ENCODE results near the gene CGB5. TPM values are rescaled to one million over a fixed set of nuclear protein-coding genes. Genes with fewer than 3 reads are reported as not detected.

CGB5 gene
- total and polyA plus RNA-seq, 9 of the 15 experiments (the other 6 are each of a cell fraction or from before 2014, with no cell fraction given) = not detected

GRCh38 chr19:49074869-49075268 lies 31.2 kb downstream of the CGB5 start (continued):
- peak; percentile 59 to 74 (median 62) for TF ChIP-seq CTCF (IDR thresholded peaks at IDR 0.05 in 2 of 3, conservative IDR thresholded peaks at IDR 0.05 in 1 of 3; ENCODE audit: insufficient read depth in 2 of 3, low read depth in 1 of 3, low read length in 3 of 3)

- Histone ChIP-seq H2AFZ (ENCODE audit: low read depth, low read length) (no peak overlapping the region), H3K9ac (ENCODE audit: insufficient read depth in 1 of 2, low read depth in 2 of 2, low read length in 2 of 2) (no peak overlapping the region), H3K4me3 (no peak overlapping the region), H3K9me1 (ENCODE audit: control insufficient read depth, insufficient read depth, low read length) (no peaks in the 10 kb centered on the region), H3K36me3 (ENCODE audit: control insufficient read depth, insufficient read depth, low read length) (no peaks in the 10 kb centered on the region), H3K27me3 (ENCODE audit: control insufficient read depth in 2 of 2, insufficient read depth in 2 of 2, low read length in 2 of 2) (no peaks in the 10 kb centered on the region), H3K4me2 (ENCODE audit: insufficient read depth, low read length) (no peak overlapping the region), H4K20me1 (replicated peaks; ENCODE audit: control insufficient read depth, insufficient read depth, low read length) (no peaks in the 10 kb centered on the region; the same call in 1 of the 2 replicates), H3K9me3 (replicated peaks; ENCODE audit: control insufficient read depth, insufficient read depth, low read depth, low read length) (no peaks in the 10 kb centered on the region), H3K27ac (ENCODE audit: extremely low read depth, low read depth, low read length) (no peak overlapping the region), H3K4me1 (replicated peaks in 1 of 2; ENCODE audit: control insufficient read depth in 2 of 2, insufficient read depth in 2 of 2, low read length in 2 of 2) (peaks cover 5 to 19% of the 10 kb centered on the region in 2 experiments; a peak in 4 of 5 replicates), H3K79me2 (ENCODE audit: control insufficient read depth, insufficient read depth, low read length) (peaks cover 6% of the 10 kb centered on the region)
- WGBS (ENCODE audit: insufficient coverage, low coverage, missing lambda C conversion rate) = 65% methylated on average over 4 of the region's 4 CpGs
- ChIA-PET CTCF (ENCODE audit: low intra/inter-chr PET ratio) (no interaction called here), POLR2A (no interaction called here)
- ATAC-seq (no peak), FAIRE-seq (no peak), DNase-seq (ENCODE audit: extremely low read depth in 1 of 4, low spot score in 3 of 4) (no peak)
- no peak for TF ChIP-seq TCF7L2 (IDR thresholded peaks at IDR 0.05; ENCODE audit: low read depth, low read length)
- TF ChIP-seq CEBPB (tag; IDR thresholded peaks at IDR 0.05) = 0 out of 2 replicates have a peak, but pooled peaks have one; percentile 6
- TF ChIP-seq SETDB1 (IDR thresholded peaks at IDR 0.05; ENCODE audit: low read length) = no peak
- TF ChIP-seq GATAD2B (IDR thresholded peaks at IDR 0.05; ENCODE audit: borderline replicate concordance) = no peak
- TF ChIP-seq SMAD3 (CRISPR knock-in tag; conservative IDR thresholded peaks at IDR 0.05) = no peak
- no peak for TF ChIP-seq HLTF (IDR thresholded peaks at IDR 0.05)
- no peak for TF ChIP-seq UBTF (IDR thresholded peaks at IDR 0.05; ENCODE audit: borderline replicate concordance in 1 of 2, low read depth in 2 of 2, low read length in 2 of 2)
- intact Hi-C loops (cut with micrococcal nuclease) = no loop called here
- BruUV-seq (replicated peaks) = no TSS peak
- in situ Hi-C loops (cut with MboI) = no loop called here
These were observed 36.7 kb downstream of the CGB5 start for GRCh38 chr19:49080392-49080791.

Measured in K562 (cell line).